GM10248 (cell line): ENCODE data around the gene DAZAP1.

Experiments used
- CTCF ChIA-PET: fragments of 300-600 bp; sonication (Branson Sonifier 250); formaldehyde crosslinking; extraction: SDS; loops from one replicate; lab custom pipeline; 2021; ENCODE audit warnings: antibody characterized with exemption; lab: Yijun Ruan, JAX
- POLR2A ChIA-PET: fragments of 350-650 bp; sonication (Branson Sonifier 250); formaldehyde crosslinking; extraction: SDS; loops from one replicate; lab custom pipeline; 2020; ENCODE audit warnings: antibody characterized with exemption; lab: Yijun Ruan, JAX
- DNase-seq: peaks from one replicate; pipeline ENCODE4 v3.0.0; 2012; ENCODE audit errors: extremely low spot score
- CTCF ChIP-seq: IDR thresholded peaks from 2 replicates; pipeline ENCODE4 v1.5.1; 2012; ENCODE audit warnings: mild to moderate bottlenecking, low read depth; ENCODE audit errors: extremely low read depth, missing control alignments, control extremely low read depth

DAZAP1 gene

GRCh38 chr19:1387684-1388636 is 19.4 kb upstream of the DAZAP1 start:
- CTCF ChIA-PET = no interaction called here

GRCh38 chr19:1388637-1389026 is 18.8 kb upstream of the DAZAP1 start:
- TF ChIP-seq CTCF = no peak
- no peak for DNase-seq
- ChIA-PET CTCF (no interaction called here), POLR2A (interaction anchor here (0.9 kb wide), 1 partner anchor 120 kb away, joined by 4 read pairs; the partner anchor contains the start of gene CIRBP)

More at GRCh38 chr19:1387684-1388636, 19.4 kb upstream of the DAZAP1 start:
- no peak for TF ChIP-seq CTCF
- POLR2A ChIA-PET = interaction anchor here (0.6 to 0.9 kb wide), 2 partner anchors 74 to 119 kb away, joined by 4 read pairs; partner anchors contain the start of gene CIRBP
- DNase-seq = no peak

- CTCF ChIA-PET = no interaction called here
Observed at GRCh38 chr19:1389033-1389940, 18.1 kb upstream of the DAZAP1 start.

GRCh38 chr19:1390890-1391423 is 16.4 kb upstream of the DAZAP1 start:
- no peak for DNase-seq
- no peak for TF ChIP-seq CTCF
- CTCF ChIA-PET = no interaction called here
- POLR2A ChIA-PET = no interaction called here

More at GRCh38 chr19:1389033-1389940, 18.1 kb upstream of the DAZAP1 start:
- POLR2A ChIA-PET = no interaction called here
- DNase-seq = no peak
- no peak for TF ChIP-seq CTCF

GRCh38 chr19:1392407-1392806 is 15.0 kb upstream of the DAZAP1 start:
- CTCF ChIA-PET = no interaction called here
- no peak for DNase-seq

More at GRCh38 chr19:1392407-1392806, 15.0 kb upstream of the DAZAP1 start:
- no peak for TF ChIP-seq CTCF
- POLR2A ChIA-PET = no interaction called here
